Activated B cell treated with CpG ODN at 0.5 μM for 24 hours (primary cell): ENCODE data around the gene GDI1. TPM values are rescaled to one million over a fixed set of nuclear protein-coding genes. Genes with fewer than 3 reads are reported as not detected.

Experiments used
- ATAC-seq: fragments of 200-7000 bp; cut with Tn5 transposase; one replicate; pipeline ENCODE4 v1.10.0; 2021; ENCODE audit warnings: low read depth, mild to moderate bottlenecking, moderate library complexity
- CTCF ChIA-PET: fragments of 350-600 bp; sonication (Branson Sonifier 250); formaldehyde crosslinking; loops from one replicate; lab custom pipeline; 2021; ENCODE audit warnings: antibody characterized with exemption; lab: Charles Lee
- POLR2A ChIA-PET: fragments of 350-600 bp; sonication (Branson Sonifier 250); formaldehyde crosslinking; loops from one replicate; lab custom pipeline; 2021; ENCODE audit warnings: antibody characterized with exemption; lab: Charles Lee
- DNase-seq: peaks from one replicate; pipeline ENCODE4 v3.0.0; 2022
- H3K27ac Mint-ChIP-seq: one replicate; pipeline ENCODE4 v1.8.0; 2020; ENCODE audit warnings: mixed read lengths
- H3K27me3 Mint-ChIP-seq: one replicate; pipeline ENCODE4 v1.8.0; 2021; ENCODE audit warnings: mixed read lengths
- H3K36me3 Mint-ChIP-seq: one replicate; pipeline ENCODE4 v1.8.0; 2021; ENCODE audit warnings: low read depth, mixed read lengths
- H3K4me1 Mint-ChIP-seq: one replicate; pipeline ENCODE4 v1.8.0; 2021; ENCODE audit warnings: mixed read lengths
- H3K4me3 Mint-ChIP-seq: one replicate; pipeline ENCODE4 v1.8.0; 2020; ENCODE audit warnings: mild to moderate bottlenecking, mixed read lengths
- H3K9me3 Mint-ChIP-seq: one replicate; pipeline ENCODE4 v1.8.0; 2020; ENCODE audit warnings: mixed read lengths
- CTCF ChIP-seq: fragments of 200-600 bp; IDR thresholded peaks from one replicate; pipeline ENCODE4 v1.8.0; 2022; ENCODE audit warnings: antibody characterized with exemption, mild to moderate bottlenecking
- intact Hi-C: fragments of 100-400 bp; cut with micrococcal nuclease; formaldehyde crosslinking; loops from one replicate; pipeline ENCODE4 v1.15.1; 2024
- total RNA-seq: library from RNA; stranded (reverse); gene quantifications from 2 replicates; pipeline ENCODE4 v1.2.3, GENCODE V29; 2022

Gene GDI1
- total RNA-seq, 1 donor from 2014 or later: 127 TPM

- H3K27me3 Mint-ChIP-seq: no peaks in the 10 kb centered on the region
- DNase-seq: no peak
- intact Hi-C loops: loop anchor here (1.0 kb wide), 1 partner anchor 12 kb away; no protein-coding TSS in a partner anchor
- ATAC-seq: no peak
- CTCF ChIA-PET: no interaction called here
- H3K4me3 Mint-ChIP-seq: peak overlapping the region; percentile 48
- H3K9me3 Mint-ChIP-seq: no peaks in the 10 kb centered on the region
- POLR2A ChIA-PET: interaction anchor here (1.0 to 2.3 kb wide), 5 partner anchors 9 to 66 kb away, joined by 3 to 5 read pairs (median 3); partner anchors contain the start of gene EMD
- peaks cover 35% of the 10 kb centered on the region for H3K36me3 Mint-ChIP-seq
- H3K27ac Mint-ChIP-seq: no peak overlapping the region
- TF ChIP-seq CTCF: no peak
- peaks cover 5% of the 10 kb centered on the region for H3K4me1 Mint-ChIP-seq
Measured at GRCh38 chrX:154444755-154445246, 7.8 kb downstream of the GDI1 start.

GRCh38 chrX:154445776-154446175 is 8.8 kb downstream of the GDI1 start:
- no peak for DNase-seq
- POLR2A ChIA-PET: interaction anchor here (0.6 to 2.3 kb wide), 2 partner anchors 48 to 77 kb away, joined by 5 read pairs; no protein-coding TSS in a partner anchor
- CTCF ChIA-PET: no interaction called here
- Mint-ChIP-seq H3K4me3 (no peak overlapping the region), H3K9me3 (no peaks in the 10 kb centered on the region), H3K4me1 (peaks cover 3% of the 10 kb centered on the region), H3K36me3 (peaks cover 37% of the 10 kb centered on the region), H3K27ac (no peak overlapping the region), H3K27me3 (no peaks in the 10 kb centered on the region)
- no peak for TF ChIP-seq CTCF
- ATAC-seq: no peak
- intact Hi-C loops: no loop called here

- no peaks in the 10 kb centered on the region for H3K27me3 Mint-ChIP-seq
- TF ChIP-seq CTCF: no peak
- intact Hi-C loops: no loop called here
Measured at GRCh38 chrX:154446430-154446829, 9.5 kb downstream of the GDI1 start.

GRCh38 chrX:154448484-154448883 is 11.5 kb downstream of the GDI1 start:
- H3K27me3 Mint-ChIP-seq: no peaks in the 10 kb centered on the region
- H3K9me3 Mint-ChIP-seq: no peaks in the 10 kb centered on the region
- ChIA-PET POLR2A (no interaction called here), CTCF (no interaction called here)
- no peak for DNase-seq
- H3K4me1 Mint-ChIP-seq: peaks cover 2% of the 10 kb centered on the region
- peaks cover 40% of the 10 kb centered on the region for H3K36me3 Mint-ChIP-seq
- no peak overlapping the region for H3K27ac Mint-ChIP-seq
- no peak for ATAC-seq
- H3K4me3 Mint-ChIP-seq: no peak overlapping the region
- TF ChIP-seq CTCF: no peak
- intact Hi-C loops: no loop called here

More at GRCh38 chrX:154446430-154446829, 9.5 kb downstream of the GDI1 start:
- Mint-ChIP-seq H3K4me1 (peaks cover 3% of the 10 kb centered on the region), H3K36me3 (peaks cover 36% of the 10 kb centered on the region), H3K9me3 (no peaks in the 10 kb centered on the region), H3K4me3 (no peak overlapping the region), H3K27ac (no peak overlapping the region)
- no peak for DNase-seq
- CTCF ChIA-PET: no interaction called here
- ATAC-seq: no peak
- POLR2A ChIA-PET: no interaction called here

- POLR2A ChIA-PET: interaction anchor here (0.9 kb wide), 1 partner anchor 10 kb away, joined by 3 read pairs; no protein-coding TSS in a partner anchor
- no peak for DNase-seq
- ATAC-seq: no peak
- CTCF ChIA-PET: no interaction called here
- no peaks in the 10 kb centered on the region for H3K27me3 Mint-ChIP-seq
- no peaks in the 10 kb centered on the region for H3K9me3 Mint-ChIP-seq
- peaks cover 40% of the 10 kb centered on the region for H3K36me3 Mint-ChIP-seq
- H3K4me1 Mint-ChIP-seq: no peaks in the 10 kb centered on the region
- intact Hi-C loops: loop anchor here (10.0 kb wide), 1 partner anchor 65 kb away; the partner anchor contains the start of gene FAM3A
- TF ChIP-seq CTCF: no peak
- no peak overlapping the region for H3K4me3 Mint-ChIP-seq
- H3K27ac Mint-ChIP-seq: no peak overlapping the region
Measured at GRCh38 chrX:154449618-154450017, 12.7 kb downstream of the GDI1 start.
